NCI-H460 (cell line): ENCODE results near the gene LAIR2. TPM values are rescaled to one million over a fixed set of nuclear protein-coding genes. Genes with fewer than 3 reads are reported as not detected.
A peak's percentile ranks its signal among the peaks of the same experiment; 100 is the strongest.
"Not testable (repeated sequence)": the region's sequence is repeated elsewhere in the genome, so short reads cannot be mapped to it uniquely, and the experiment has no call there.

Experiments
- DNase-seq: peaks from one replicate; pipeline ENCODE4 v3.0.0-alpha.2; 2016; ENCODE audit warnings: low read depth; ENCODE audit errors: extremely low read depth
- total RNA-seq: library from RNA; depleted of rRNA; stranded (reverse); fragments of >200 nt; shearing (Covaris generic); gene quantifications from 2 replicates; pipeline ENCODE4 v1.2.3, GENCODE V29; 2014

LAIR2 gene
- total RNA-seq, 1 experiment from 2014 or later: not detected

GRCh38 chr19:54492568-54492967, 10.1 kb upstream of the LAIR2 start:
- no peak for DNase-seq

GRCh38 chr19:54493056-54493455, 9.6 kb upstream of the LAIR2 start:
- DNase-seq: not testable (repeated sequence)

- no peak for DNase-seq
Observed at GRCh38 chr19:54493967-54494585, 8.6 kb upstream of the LAIR2 start.

- DNase-seq: not testable (repeated sequence)
Observed at GRCh38 chr19:54495284-54495683, 7.3 kb upstream of the LAIR2 start.

GRCh38 chr19:54497747-54498450, 4.7 kb upstream of the LAIR2 start:
- not testable (repeated sequence) for DNase-seq

GRCh38 chr19:54498451-54498772, 4.2 kb upstream of the LAIR2 start:
- not testable (repeated sequence) for DNase-seq

- DNase-seq: not testable (repeated sequence)
Observed at GRCh38 chr19:54505542-54505941, 2.9 kb downstream of the LAIR2 start.

- DNase-seq: no peak
Observed at GRCh38 chr19:54506079-54506478, 3.4 kb downstream of the LAIR2 start.

GRCh38 chr19:54507038-54507717, 4.5 kb downstream of the LAIR2 start:
- not testable (repeated sequence) for DNase-seq

GRCh38 chr19:54507824-54508223, 5.2 kb downstream of the LAIR2 start:
- DNase-seq: no peak

GRCh38 chr19:54508487-54508886, 5.9 kb downstream of the LAIR2 start:
- not testable (repeated sequence) for DNase-seq

GRCh38 chr19:54509200-54509940, 6.7 kb downstream of the LAIR2 start:
- DNase-seq: not testable (repeated sequence)

- no peak for DNase-seq
Observed at GRCh38 chr19:54515156-54515555, 12.5 kb downstream of the LAIR2 start.

GRCh38 chr19:54517483-54517882, 14.9 kb downstream of the LAIR2 start:
- DNase-seq: peak; percentile 39

GRCh38 chr19:54518844-54519243, 16.2 kb downstream of the LAIR2 start:
- DNase-seq: no peak

- DNase-seq: no peak
Observed at GRCh38 chr19:54521022-54521859, 18.6 kb downstream of the LAIR2 start.

- DNase-seq: no peak
Observed at GRCh38 chr19:54521860-54522513, 19.4 kb downstream of the LAIR2 start.

- no peak for DNase-seq
Observed at GRCh38 chr19:54523403-54523802, 20.8 kb downstream of the LAIR2 start.

- no peak for DNase-seq
Observed at GRCh38 chr19:54525636-54526035, 23.0 kb downstream of the LAIR2 start.

- no peak for DNase-seq
Observed at GRCh38 chr19:54526972-54527371, 24.3 kb downstream of the LAIR2 start.
